H1 (cell line): Measurements from ENCODE around the gene ZNF33B. TPM values are rescaled to one million over a fixed set of nuclear protein-coding genes. Genes with fewer than 3 reads are reported as not detected.

ENCODE experiments used
- CTCF ChIA-PET: fragments of 300-600 bp; sonication (Branson Sonifier 250); formaldehyde crosslinking; loops from one replicate; lab custom pipeline; 2021; ENCODE audit not compliant: partially characterized antibody; lab: Charles Lee
- POLR2A ChIA-PET: fragments of 300-600 bp; sonication (Branson Sonifier 250); formaldehyde crosslinking; loops from one replicate; lab custom pipeline; 2021; ENCODE audit warnings: inconsistent platforms; ENCODE audit not compliant: partially characterized antibody; lab: Charles Lee
- DNase-seq, 2 experiments: peaks; one replicate each; pipeline versions ENCODE4 v3.0.0 to v3.0.0-alpha.2; 2010 to 2022; ENCODE audit warnings: low spot score in 2 of 2, low read depth in 1 of 2, mixed read lengths in 1 of 2
- FAIRE-seq: peaks from 2 replicates; lab custom pipeline; 2011; peaks lifted over from hg19 to GRCh38; lab: Jason Lieb, UNC
- H2AFZ ChIP-seq: 2 replicates; pipeline ENCODE4 v1.8.1; 2012; ENCODE audit warnings: low read length, inconsistent platforms
- H2AK5ac ChIP-seq: 2 replicates; pipeline ENCODE4 v1.6.1; 2013; ENCODE audit warnings: low read depth, low read length
- H2BK120ac ChIP-seq: replicated peaks from 2 replicates; pipeline ENCODE3; 2013; ENCODE audit warnings: low read depth, low read length, inconsistent platforms
- H2BK12ac ChIP-seq: 2 replicates; pipeline ENCODE4 v1.6.1; 2013; ENCODE audit warnings: low read depth, low read length
- H2BK15ac ChIP-seq: 2 replicates; pipeline ENCODE4 v1.6.1; 2013; ENCODE audit warnings: low read length
- H2BK20ac ChIP-seq: 2 replicates; pipeline ENCODE4 v1.6.1; 2013; ENCODE audit warnings: low read length
- H2BK5ac ChIP-seq: 2 replicates; pipeline ENCODE4 v1.6.1; 2013; ENCODE audit warnings: low read depth, low read length
- H3K14ac ChIP-seq: 2 replicates; pipeline ENCODE4 v1.6.1; 2013; ENCODE audit warnings: inconsistent platforms; ENCODE audit not compliant: insufficient read length
- H3K18ac ChIP-seq: 2 replicates; pipeline ENCODE4 v1.6.1; 2013; ENCODE audit warnings: low read length; ENCODE audit errors: extremely low read depth
- H3K23ac ChIP-seq: 2 replicates; pipeline ENCODE4 v1.6.1; 2013; ENCODE audit warnings: inconsistent platforms; ENCODE audit not compliant: insufficient read length
- H3K23me2 ChIP-seq: 2 replicates; pipeline ENCODE4 v1.6.1; 2013; ENCODE audit warnings: low read depth, low read length
- H3K27ac ChIP-seq: 2 replicates; pipeline ENCODE4 v1.6.1; 2011; ENCODE audit warnings: low read depth, low read length, inconsistent platforms
- H3K27me3 ChIP-seq, 4 experiments: replicated peaks in 1 of 4; 1 replicate in 1 of 4; 2 replicates in 3 of 4; pipeline versions ENCODE4 v1.6.1 to v1.8.1; 2011 to 2013; ENCODE audit warnings: low read length in 3 of 4, mild to moderate bottlenecking in 3 of 4, inconsistent platforms in 2 of 4, mixed read lengths in 2 of 4, moderate library complexity in 1 of 4; ENCODE audit not compliant: control insufficient read depth in 3 of 4, insufficient read depth in 3 of 4; ENCODE audit errors: extremely low read depth in 1 of 4
- H3K36me3 ChIP-seq, 4 experiments: 2 replicates each; pipeline versions ENCODE4 v1.6.1 to v1.8.1; 2011 to 2013; ENCODE audit warnings: mild to moderate bottlenecking in 4 of 4, low read length in 3 of 4, moderate library complexity in 2 of 4, control low read depth in 1 of 4, inconsistent platforms in 1 of 4; ENCODE audit not compliant: insufficient read depth in 4 of 4, control insufficient read depth in 2 of 4
- H3K4ac ChIP-seq: replicated peaks from 2 replicates; pipeline ENCODE3; 2013; ENCODE audit warnings: low read length, low read depth, mixed read lengths, inconsistent platforms; ENCODE audit not compliant: insufficient read length
- H3K4me1 ChIP-seq, 4 experiments: replicated peaks in 1 of 4; 1 replicate in 1 of 4; 2 replicates in 3 of 4; pipeline versions ENCODE4 v1.6.1 to v1.8.1; 2011 to 2013; ENCODE audit warnings: low read length in 3 of 4, inconsistent platforms in 2 of 4, mixed read lengths in 1 of 4; ENCODE audit not compliant: insufficient read depth in 4 of 4, control insufficient read depth in 3 of 4
- H3K4me2 ChIP-seq, 2 experiments: 2 replicates each; pipeline versions ENCODE4 v1.6.1 to v1.8.1; 2011 to 2013; ENCODE audit warnings: low read depth in 2 of 2, low read length in 2 of 2, control low read depth in 1 of 2, inconsistent platforms in 1 of 2, mild to moderate bottlenecking in 1 of 2; ENCODE audit not compliant: insufficient read depth in 1 of 2
- H3K4me3 ChIP-seq, 4 experiments: fragments of 200-600, 300-600 bp in 1 of 4; sonication (generic), shearing (Covaris generic), sonication (Bioruptor Twin) in 1 of 4; 2 replicates each; pipeline versions ENCODE4 v1.5.1 to v1.8.1; 2011 to 2016; ENCODE audit warnings: low read length in 4 of 4, low read depth in 3 of 4, control low read depth in 2 of 4, inconsistent platforms in 2 of 4, mild to moderate bottlenecking in 2 of 4, mixed read lengths in 1 of 4, moderate library complexity in 1 of 4; ENCODE audit not compliant: insufficient read depth in 2 of 4; ENCODE audit errors: extremely low read depth in 1 of 4
- H3K56ac ChIP-seq: replicated peaks from 2 replicates; pipeline ENCODE3; 2013; ENCODE audit warnings: low read depth, mild to moderate bottlenecking, mixed read lengths, low read length, inconsistent platforms; ENCODE audit not compliant: insufficient read length
- H3K79me1 ChIP-seq: 2 replicates; pipeline ENCODE4 v1.6.1; 2013; ENCODE audit warnings: low read depth, low read length, control low read depth
- H3K79me2 ChIP-seq, 2 experiments: 2 replicates each; pipeline versions ENCODE4 v1.6.1 to v1.8.1; 2012 to 2013; ENCODE audit warnings: low read length in 2 of 2, mild to moderate bottlenecking in 2 of 2, inconsistent platforms in 1 of 2; ENCODE audit not compliant: insufficient read depth in 2 of 2, control insufficient read depth in 1 of 2
- H3K9ac ChIP-seq, 4 experiments: replicated peaks in 1 of 4; 1 replicate in 1 of 4; 2 replicates in 3 of 4; pipeline versions ENCODE4 v1.6.1 to v1.8.1; 2011 to 2013; ENCODE audit warnings: low read depth in 3 of 4, low read length in 3 of 4, control low read depth in 2 of 4, mild to moderate bottlenecking in 2 of 4, moderate library complexity in 2 of 4, inconsistent platforms in 1 of 4; ENCODE audit errors: extremely low read depth in 1 of 4
- H3K9me3 ChIP-seq, 2 experiments: 2 replicates each; pipeline versions ENCODE4 v1.6.1 to v1.8.1; 2012 to 2013; ENCODE audit warnings: mild to moderate bottlenecking in 2 of 2, moderate library complexity in 2 of 2, control low read depth in 1 of 2, inconsistent platforms in 1 of 2, low read depth in 1 of 2, low read length in 1 of 2, mixed read lengths in 1 of 2; ENCODE audit not compliant: insufficient read depth in 2 of 2
- H4K20me1 ChIP-seq, 2 experiments: replicated peaks in 1 of 2; 2 replicates each; pipeline versions ENCODE3 to v1.8.1; 2011 to 2013; ENCODE audit warnings: inconsistent platforms in 2 of 2, low read length in 2 of 2, mild to moderate bottlenecking in 1 of 2; ENCODE audit not compliant: insufficient read depth in 2 of 2, control insufficient read depth in 1 of 2
- H4K5ac ChIP-seq: 2 replicates; pipeline ENCODE4 v1.6.1; 2013; ENCODE audit warnings: low read length, low read depth, mixed read lengths, inconsistent platforms; ENCODE audit not compliant: insufficient read length
- H4K8ac ChIP-seq: 2 replicates; pipeline ENCODE4 v1.8.0; 2013; ENCODE audit warnings: mild to moderate bottlenecking, moderate library complexity, low read length, inconsistent platforms; ENCODE audit not compliant: insufficient read depth; ENCODE audit errors: extremely low read depth
- H4K91ac ChIP-seq: replicated peaks from 2 replicates; pipeline ENCODE3; 2013; ENCODE audit warnings: low read length, mixed read lengths, inconsistent platforms; ENCODE audit not compliant: insufficient read length
- CBX8 ChIP-seq: fragments of 300-800, 300-1000 bp; sonication (generic); IDR thresholded peaks from 2 replicates; pipeline ENCODE4 v1.7.1; 2016; ENCODE audit warnings: low read depth, low read length, borderline replicate concordance
- CTBP2 ChIP-seq: IDR thresholded peaks from 2 replicates; pipeline ENCODE4 v1.7.0; 2011; ENCODE audit warnings: borderline replicate concordance, mild to moderate bottlenecking, moderate library complexity, mixed read lengths, low read length; ENCODE audit not compliant: insufficient read depth, insufficient read length
- JUN ChIP-seq: IDR thresholded peaks from 2 replicates; pipeline ENCODE4 v1.6.1; 2011; ENCODE audit warnings: low read depth, mild to moderate bottlenecking, improper control_type of control experiment, low read length
- JUND ChIP-seq: IDR thresholded peaks from 2 replicates; pipeline ENCODE4 v1.6.1; 2011; ENCODE audit warnings: mild to moderate bottlenecking, improper control_type of control experiment, low read length
- KDM1A ChIP-seq: fragments of 200-600, 300-600 bp; sonication (generic); IDR thresholded peaks from 2 replicates; pipeline ENCODE4 v1.7.1; 2016; ENCODE audit warnings: mild to moderate bottlenecking, low read length, borderline replicate concordance
- MAFK ChIP-seq: IDR thresholded peaks from 2 replicates; pipeline ENCODE4 v1.6.1; 2012; ENCODE audit warnings: low read depth, mild to moderate bottlenecking, improper control_type of control experiment, low read length
- NANOG ChIP-seq: IDR thresholded peaks from 2 replicates; pipeline ENCODE4 v1.6.1; 2011; ENCODE audit warnings: low read length, low read depth, mild to moderate bottlenecking, inconsistent platforms; ENCODE audit not compliant: insufficient read depth, poor library complexity, severe bottlenecking
- POLR2A ChIP-seq, 2 experiments: IDR thresholded peaks; 1 replicate in 1 of 2; 2 replicates in 1 of 2; pipeline ENCODE4 v1.6.1; 2011; ENCODE audit warnings: low read depth in 2 of 2, low read length in 2 of 2, mild to moderate bottlenecking in 2 of 2; ENCODE audit errors: control extremely low read depth in 1 of 2
- RAD21 ChIP-seq, 2 experiments: IDR thresholded peaks in 1 of 2; conservative IDR thresholded peaks in 1 of 2; 2 replicates each; pipeline ENCODE4 v1.6.1; 2011; ENCODE audit warnings: low read depth in 2 of 2, low read length in 2 of 2, improper control_type of control experiment in 1 of 2, inconsistent platforms in 1 of 2, mild to moderate bottlenecking in 1 of 2, moderate library complexity in 1 of 2
- SIN3A ChIP-seq, 2 experiments: IDR thresholded peaks in 1 of 2; conservative IDR thresholded peaks in 1 of 2; 2 replicates each; pipeline ENCODE4 v1.6.1; 2011 to 2012; ENCODE audit warnings: low read length in 2 of 2, improper control_type of control experiment in 1 of 2, low read depth in 1 of 2, mild to moderate bottlenecking in 1 of 2
- SIRT6 ChIP-seq: IDR thresholded peaks from one replicate; pipeline ENCODE4 v1.7.1; 2012; ENCODE audit warnings: low read length, inconsistent platforms
- SIX5 ChIP-seq: IDR thresholded peaks from 2 replicates; pipeline ENCODE4 v1.6.1; 2011; ENCODE audit warnings: mild to moderate bottlenecking, low read depth, low read length
- SP2 ChIP-seq: IDR thresholded peaks from 2 replicates; pipeline ENCODE4 v1.6.1; 2012; ENCODE audit warnings: mild to moderate bottlenecking, low read length, inconsistent platforms
- SRF ChIP-seq: IDR thresholded peaks from 2 replicates; pipeline ENCODE4 v1.6.1; 2011; ENCODE audit warnings: mild to moderate bottlenecking, low read depth, low read length, moderate library complexity
- ZNF274 ChIP-seq: IDR thresholded peaks from 2 replicates; pipeline ENCODE4 v1.7.0; 2012; ENCODE audit warnings: low read length, borderline replicate concordance; ENCODE audit errors: extremely low read depth
- WGBS, 2 experiments: shearing (Covaris generic) in 1 of 2; methylation state at CpG; one replicate each; pipeline versions ENCODE4 v1.1.6 to v1.1.7; 2013 to 2015; ENCODE audit warnings: low lambda C conversion rate in 2 of 2, mixed read lengths in 2 of 2, inconsistent platforms in 1 of 2, low coverage in 1 of 2, missing lambda C conversion rate in 1 of 2; ENCODE audit not compliant: insufficient replicate concordance in 2 of 2, insufficient coverage in 1 of 2, insufficient read length in 1 of 2; ENCODE audit errors: extremely low coverage in 1 of 2, missing lambda C conversion rate in 1 of 2; 5-methylcytosine and 5-hydroxymethylcytosine counted together
- polyA plus RNA-seq, 7 experiments: library from polyadenylated mRNA; depleted of rRNA in 3 of 7; stranded (reverse) in 5 of 7; unstranded in 2 of 7; fragments of >200 nt in 5 of 7; fragments of 200-250 nt in 2 of 7; gene quantifications; 1 replicate in 5 of 7; 2 replicates in 1 of 7; 4 replicates in 1 of 7; pipeline versions ENCODE4 v1.2.1 to v1.2.3, GENCODE V29; 2011 to 2013; ENCODE audit warnings: missing spikeins in 2 of 7, mixed read lengths in 2 of 7
- total RNA-seq: library from RNA; stranded (reverse); fragmentation: NEBNext Ultra II Directional; extraction: Animal tissue kit (Norgen Biotek cat#: 25700); gene quantifications from 2 replicates; pipeline ENCODE4 v1.2.1, GENCODE V29; 2021

ZNF33B gene
- total and polyA plus RNA-seq, 2 of the 8 experiments (the other 6 are each of a cell fraction or from before 2014, with no cell fraction given), result 10.7 to 33.4 TPM

DNA sequence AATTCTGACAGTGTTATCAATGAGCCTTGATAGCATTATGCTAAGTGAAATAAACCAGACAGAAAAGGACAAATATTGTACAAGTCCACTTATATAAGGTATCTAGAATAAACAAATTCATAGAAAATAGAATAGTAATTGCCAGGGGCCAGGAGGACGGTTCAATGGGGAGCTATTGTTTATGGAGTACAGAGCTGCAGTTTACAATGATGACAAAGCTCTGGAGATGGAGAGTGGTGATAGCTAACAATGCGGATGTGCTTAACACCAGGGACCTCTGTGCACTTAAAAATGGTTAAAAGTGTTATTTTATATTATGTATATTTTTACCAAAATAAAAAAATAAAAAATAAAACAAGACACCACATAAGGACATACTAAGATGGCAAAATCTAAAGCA, 46.1 kb upstream of the ZNF33B start:
- Histone ChIP-seq H4K8ac (no peak overlapping the region), H3K36me3 (no peaks in the 10 kb centered on the region), H4K5ac (no peak overlapping the region), H4K91ac (no peak overlapping the region), H2BK20ac (no peak overlapping the region), H4K20me1 (no peaks in the 10 kb centered on the region), H2BK15ac (no peak overlapping the region), H3K23me2 (no peaks in the 10 kb centered on the region), H3K27me3 (no peaks in the 10 kb centered on the region), H2BK120ac (no peak overlapping the region), H3K56ac (no peak overlapping the region), H3K18ac (no peak overlapping the region), H2BK12ac (no peak overlapping the region), H2AK5ac (no peak overlapping the region), H3K79me1 (no peaks in the 10 kb centered on the region), H3K79me2 (no peaks in the 10 kb centered on the region), H3K4me2 (no peak overlapping the region), H3K4me1 (no peaks in the 10 kb centered on the region), H3K23ac (no peak overlapping the region), H3K4ac (no peak overlapping the region), H2BK5ac (no peak overlapping the region), H3K4me3 (no peak overlapping the region), H3K27ac (no peak overlapping the region), H3K14ac (no peak overlapping the region), H3K9ac (no peak overlapping the region), H2AFZ (no peak overlapping the region), H3K9me3 (peaks cover 38 to 48% of the 10 kb centered on the region in 2 experiments)
- DNase-seq, result no peak
- POLR2A ChIA-PET, result no interaction called here
- no peak for FAIRE-seq
- WGBS, 2 experiments, result 71% methylated on average over 2 of the region's 2 CpGs; no CpG with 5 or more reads in 1 of the 2 experiments
- CTCF ChIA-PET, result no interaction called here
- TF ChIP-seq JUN (no peak), JUND (no peak), ZNF274 (no peak), CBX8 (no peak), NANOG (no peak), KDM1A (no peak), SRF (no peak), MAFK (no peak), RAD21 (IDR thresholded peaks at IDR 0.05 in 1 of 2, conservative IDR thresholded peaks at IDR 0.05 in 1 of 2; ENCODE audit: low read depth in 2 of 2, low read length in 2 of 2) (no peak), SIN3A (conservative IDR thresholded peaks at IDR 0.05 in 1 of 2, IDR thresholded peaks at IDR 0.05 in 1 of 2; ENCODE audit: low read depth in 1 of 2, low read length in 2 of 2) (no peak), CTBP2 (no peak), SIX5 (no peak), SP2 (no peak), POLR2A (IDR thresholded peaks at IDR 0.05; ENCODE audit: control extremely low read depth in 1 of 2, low read depth in 2 of 2, low read length in 2 of 2) (no peak), SIRT6 (no peak)
